Testis (tissue), 2 donors: Measurements from ENCODE around the gene SAMD4A.

Source experiments
- POLR2A ChIP-seq: fragments of 450-650 bp; IDR thresholded peaks from one replicate; pipeline ENCODE4 v1.6.1; 2017; ENCODE audit warnings: antibody characterized with exemption, mild to moderate bottlenecking, moderate library complexity
- TF ChIP-seq, protein P1 (sequence below), 3 experiments: fragments of 450-650 bp in 2 of 3; fragments of 200-600 bp in 1 of 3; sonication (generic) in 1 of 3; IDR thresholded peaks; one replicate each; pipeline ENCODE4 v1.5.1; 2016 to 2019; ENCODE audit warnings: antibody characterized with exemption in 3 of 3, mild to moderate bottlenecking in 2 of 3, moderate library complexity in 1 of 3

DNA sequence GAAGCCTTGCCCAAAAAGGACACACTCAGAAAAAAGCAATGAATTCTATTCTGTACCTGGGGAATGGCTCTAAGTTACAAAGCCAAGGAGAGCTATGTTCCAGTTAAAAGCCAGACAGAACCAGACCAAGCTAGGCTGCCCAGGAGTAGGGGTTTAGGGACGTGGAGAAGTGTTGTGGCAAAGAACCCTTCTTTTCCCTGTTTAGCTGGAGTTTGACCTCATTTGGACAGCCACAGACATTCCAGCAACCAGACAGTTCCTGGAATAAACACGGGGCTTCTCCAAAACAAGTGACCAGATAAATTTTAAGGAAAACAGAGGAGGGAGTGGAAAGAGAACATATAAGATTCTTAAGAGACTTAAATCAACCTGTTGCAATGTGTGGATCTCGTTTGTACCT is 273.4 kb downstream of the SAMD4A start:
- TF ChIP-seq POLR2A = no peak
- TF ChIP-seq, protein P1, sequence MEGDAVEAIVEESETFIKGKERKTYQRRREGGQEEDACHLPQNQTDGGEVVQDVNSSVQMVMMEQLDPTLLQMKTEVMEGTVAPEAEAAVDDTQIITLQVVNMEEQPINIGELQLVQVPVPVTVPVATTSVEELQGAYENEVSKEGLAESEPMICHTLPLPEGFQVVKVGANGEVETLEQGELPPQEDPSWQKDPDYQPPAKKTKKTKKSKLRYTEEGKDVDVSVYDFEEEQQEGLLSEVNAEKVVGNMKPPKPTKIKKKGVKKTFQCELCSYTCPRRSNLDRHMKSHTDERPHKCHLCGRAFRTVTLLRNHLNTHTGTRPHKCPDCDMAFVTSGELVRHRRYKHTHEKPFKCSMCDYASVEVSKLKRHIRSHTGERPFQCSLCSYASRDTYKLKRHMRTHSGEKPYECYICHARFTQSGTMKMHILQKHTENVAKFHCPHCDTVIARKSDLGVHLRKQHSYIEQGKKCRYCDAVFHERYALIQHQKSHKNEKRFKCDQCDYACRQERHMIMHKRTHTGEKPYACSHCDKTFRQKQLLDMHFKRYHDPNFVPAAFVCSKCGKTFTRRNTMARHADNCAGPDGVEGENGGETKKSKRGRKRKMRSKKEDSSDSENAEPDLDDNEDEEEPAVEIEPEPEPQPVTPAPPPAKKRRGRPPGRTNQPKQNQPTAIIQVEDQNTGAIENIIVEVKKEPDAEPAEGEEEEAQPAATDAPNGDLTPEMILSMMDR (IDR thresholded peaks at IDR 0.05) = no peak
